ENCODE measurements around the gene FNDC5.

FNDC5 gene

GRCh38 chr1:32915766-32916706 is 45.3 kb upstream of the FNDC5 start:
- H3K79me1 ChIP-seq (ENCODE audit: low read depth, low read length): no peaks in the 10 kb centered on the region
- H3K4ac ChIP-seq (ENCODE audit: low read length): no peak overlapping the region
- H4K8ac ChIP-seq (ENCODE audit: low read depth, low read length): no peak overlapping the region
- H3K36me3 ChIP-seq (replicated peaks in 1 of 2; ENCODE audit: control insufficient read depth in 2 of 2, insufficient read depth in 2 of 2, low read length in 2 of 2): no peaks in the 10 kb centered on the region
- no peak overlapping the region for H2BK5ac ChIP-seq (ENCODE audit: low read length)
- H3K4me1 ChIP-seq (ENCODE audit: control insufficient read depth in 2 of 2, insufficient read depth in 1 of 2, low read depth in 1 of 2, low read length in 2 of 2): peaks cover 0 to 2% of the 10 kb centered on the region in 2 donors
- H2AK5ac ChIP-seq (ENCODE audit: low read depth, low read length): no peak overlapping the region
- no peak overlapping the region for H2AFZ ChIP-seq (ENCODE audit: low read length)
- H3K4me3 ChIP-seq (ENCODE audit: low read length in 2 of 2): no peak overlapping the region
- no peak overlapping the region for H3K18ac ChIP-seq (ENCODE audit: low read length)
- WGBS, 2 donors (ENCODE audit: extremely low coverage in 2 of 2, insufficient read length in 2 of 2, insufficient replicate concordance in 1 of 2): no CpG with 5 or more reads among the region's 12 CpGs
- no peak overlapping the region for H4K91ac ChIP-seq (ENCODE audit: low read depth, low read length, poor library complexity)
- H3K27me3 ChIP-seq (ENCODE audit: control insufficient read depth in 3 of 3, insufficient read depth in 3 of 3, low read depth in 1 of 3, low read length in 3 of 3): peaks cover 0 to 3% (median 0%) of the 10 kb centered on the region in 3 experiments
- no peak overlapping the region for H2BK120ac ChIP-seq (ENCODE audit: low read depth, low read length)
- H3K9me3 ChIP-seq (replicated peaks in 1 of 2; ENCODE audit: control insufficient read depth in 2 of 2, insufficient read depth in 1 of 2, low read depth in 1 of 2, low read length in 2 of 2): no peaks in the 10 kb centered on the region
- no peak overlapping the region for H2BK15ac ChIP-seq (ENCODE audit: low read length)
- no peak overlapping the region for H3K14ac ChIP-seq (ENCODE audit: low read length)
- no peak for DNase-seq (ENCODE audit: low spot score)
- no peak overlapping the region for H3K23ac ChIP-seq (ENCODE audit: low read depth, low read length, poor library complexity)
- H3K27ac ChIP-seq (replicated peaks; ENCODE audit: low read length): no peak overlapping the region
- no peak overlapping the region for H3K4me2 ChIP-seq (ENCODE audit: insufficient read depth, low read length, poor library complexity, severe bottlenecking)
- no peak overlapping the region for H2BK12ac ChIP-seq (ENCODE audit: low read length)
- no peak overlapping the region for H3K9ac ChIP-seq (ENCODE audit: low read depth, low read length, poor library complexity)

- Histone ChIP-seq H2BK120ac (ENCODE audit: low read depth, low read length) (no peak overlapping the region), H3K4ac (ENCODE audit: low read length) (no peak overlapping the region), H2BK15ac (ENCODE audit: low read length) (no peak overlapping the region), H3K36me3 (replicated peaks in 1 of 2; ENCODE audit: control insufficient read depth in 2 of 2, insufficient read depth in 2 of 2, low read length in 2 of 2) (no peaks in the 10 kb centered on the region), H2BK5ac (ENCODE audit: low read length) (no peak overlapping the region), H3K4me3 (ENCODE audit: low read length in 2 of 2) (no peak overlapping the region), H3K14ac (ENCODE audit: low read length) (no peak overlapping the region), H3K27me3 (ENCODE audit: control insufficient read depth in 3 of 3, insufficient read depth in 3 of 3, low read depth in 1 of 3, low read length in 3 of 3) (no peaks in the 10 kb centered on the region), H2BK12ac (ENCODE audit: low read length) (no peak overlapping the region), H3K4me1 (ENCODE audit: control insufficient read depth in 2 of 2, insufficient read depth in 1 of 2, low read depth in 1 of 2, low read length in 2 of 2) (no peaks in the 10 kb centered on the region), H2AFZ (ENCODE audit: low read length) (no peak overlapping the region), H3K27ac (replicated peaks; ENCODE audit: low read length) (no peak overlapping the region), H3K4me2 (ENCODE audit: insufficient read depth, low read length, poor library complexity, severe bottlenecking) (no peak overlapping the region), H3K23ac (ENCODE audit: low read depth, low read length, poor library complexity) (no peak overlapping the region), H3K18ac (ENCODE audit: low read length) (no peak overlapping the region), H4K91ac (ENCODE audit: low read depth, low read length, poor library complexity) (no peak overlapping the region), H3K9me3 (replicated peaks in 1 of 2; ENCODE audit: control insufficient read depth in 2 of 2, insufficient read depth in 1 of 2, low read depth in 1 of 2, low read length in 2 of 2) (no peaks in the 10 kb centered on the region), H2AK5ac (ENCODE audit: low read depth, low read length) (no peak overlapping the region), H3K9ac (ENCODE audit: low read depth, low read length, poor library complexity) (no peak overlapping the region), H4K8ac (ENCODE audit: low read depth, low read length) (no peak overlapping the region), H3K79me1 (ENCODE audit: low read depth, low read length) (no peaks in the 10 kb centered on the region)
- WGBS, 2 donors (ENCODE audit: extremely low coverage in 2 of 2, insufficient read length in 2 of 2, insufficient replicate concordance in 1 of 2): no CpG with 5 or more reads among the region's 5 CpGs
- no peak for DNase-seq (ENCODE audit: low spot score)
Observed at GRCh38 chr1:32910319-32910718, 39.6 kb upstream of the FNDC5 start.

GRCh38 chr1:32907435-32907834 is 36.7 kb upstream of the FNDC5 start:
- no peak overlapping the region for H3K18ac ChIP-seq (ENCODE audit: low read length)

GRCh38 chr1:32906654-32907053 is 35.9 kb upstream of the FNDC5 start:
- WGBS, 2 donors (ENCODE audit: extremely low coverage in 2 of 2, insufficient read length in 2 of 2, insufficient replicate concordance in 1 of 2): no CpG with 5 or more reads among the region's 7 CpGs
- H3K36me3 ChIP-seq (replicated peaks in 1 of 2; ENCODE audit: control insufficient read depth in 2 of 2, insufficient read depth in 2 of 2, low read length in 2 of 2): no peaks in the 10 kb centered on the region
- H3K9ac ChIP-seq (ENCODE audit: low read depth, low read length, poor library complexity): no peak overlapping the region
- peaks cover 0 to 14% (median 11%) of the 10 kb centered on the region in 3 experiments for H3K27me3 ChIP-seq (ENCODE audit: control insufficient read depth in 3 of 3, insufficient read depth in 3 of 3, low read depth in 1 of 3, low read length in 3 of 3)
- no peak overlapping the region for H3K4ac ChIP-seq (ENCODE audit: low read length)
- H3K18ac ChIP-seq (ENCODE audit: low read length): no peak overlapping the region
- no peak overlapping the region for H4K91ac ChIP-seq (ENCODE audit: low read depth, low read length, poor library complexity)
- H3K23ac ChIP-seq (ENCODE audit: low read depth, low read length, poor library complexity): no peak overlapping the region
- no peaks in the 10 kb centered on the region for H3K79me1 ChIP-seq (ENCODE audit: low read depth, low read length)
- no peak overlapping the region for H2BK5ac ChIP-seq (ENCODE audit: low read length)
- no peaks in the 10 kb centered on the region for H3K4me1 ChIP-seq (ENCODE audit: control insufficient read depth in 2 of 2, insufficient read depth in 1 of 2, low read depth in 1 of 2, low read length in 2 of 2)
- H2AK5ac ChIP-seq (ENCODE audit: low read depth, low read length): no peak overlapping the region
- no peak overlapping the region for H3K4me3 ChIP-seq (ENCODE audit: low read length in 2 of 2)
- peaks cover 0 to 2% of the 10 kb centered on the region in 2 donors for H3K9me3 ChIP-seq (replicated peaks in 1 of 2; ENCODE audit: control insufficient read depth in 2 of 2, insufficient read depth in 1 of 2, low read depth in 1 of 2, low read length in 2 of 2)
- H3K4me2 ChIP-seq (ENCODE audit: insufficient read depth, low read length, poor library complexity, severe bottlenecking): no peak overlapping the region
- H2AFZ ChIP-seq (ENCODE audit: low read length): no peak overlapping the region
- no peak overlapping the region for H2BK120ac ChIP-seq (ENCODE audit: low read depth, low read length)
- H2BK12ac ChIP-seq (ENCODE audit: low read length): no peak overlapping the region
- H3K14ac ChIP-seq (ENCODE audit: low read length): no peak overlapping the region
- H2BK15ac ChIP-seq (ENCODE audit: low read length): no peak overlapping the region
- DNase-seq (ENCODE audit: low spot score): no peak
- H3K27ac ChIP-seq (replicated peaks; ENCODE audit: low read length): no peak overlapping the region
- no peak overlapping the region for H4K8ac ChIP-seq (ENCODE audit: low read depth, low read length)

More at GRCh38 chr1:32907435-32907834, 36.7 kb upstream of the FNDC5 start:
- H2AK5ac ChIP-seq (ENCODE audit: low read depth, low read length): no peak overlapping the region
- no peak overlapping the region for H4K91ac ChIP-seq (ENCODE audit: low read depth, low read length, poor library complexity)
- no peaks in the 10 kb centered on the region for H3K36me3 ChIP-seq (replicated peaks in 1 of 2; ENCODE audit: control insufficient read depth in 2 of 2, insufficient read depth in 2 of 2, low read length in 2 of 2)
- no peaks in the 10 kb centered on the region for H3K9me3 ChIP-seq (replicated peaks in 1 of 2; ENCODE audit: control insufficient read depth in 2 of 2, insufficient read depth in 1 of 2, low read depth in 1 of 2, low read length in 2 of 2)
- no CpG with 5 or more reads among the region's 4 CpGs for WGBS, 2 donors (ENCODE audit: extremely low coverage in 2 of 2, insufficient read length in 2 of 2, insufficient replicate concordance in 1 of 2)
- peaks cover 0 to 8% (median 4%) of the 10 kb centered on the region in 3 experiments for H3K27me3 ChIP-seq (ENCODE audit: control insufficient read depth in 3 of 3, insufficient read depth in 3 of 3, low read depth in 1 of 3, low read length in 3 of 3)
- no peak overlapping the region for H2BK15ac ChIP-seq (ENCODE audit: low read length)
- no peak overlapping the region for H2BK120ac ChIP-seq (ENCODE audit: low read depth, low read length)
- no peaks in the 10 kb centered on the region for H3K79me1 ChIP-seq (ENCODE audit: low read depth, low read length)
- DNase-seq (ENCODE audit: low spot score): no peak
- H3K9ac ChIP-seq (ENCODE audit: low read depth, low read length, poor library complexity): no peak overlapping the region
- H3K23ac ChIP-seq (ENCODE audit: low read depth, low read length, poor library complexity): no peak overlapping the region
- no peak overlapping the region for H2BK5ac ChIP-seq (ENCODE audit: low read length)
- peak overlapping the region; percentile 59 for H2AFZ ChIP-seq (ENCODE audit: low read length)
- H4K8ac ChIP-seq (ENCODE audit: low read depth, low read length): no peak overlapping the region
- no peak overlapping the region for H3K4ac ChIP-seq (ENCODE audit: low read length)
- no peak overlapping the region for H3K4me2 ChIP-seq (ENCODE audit: insufficient read depth, low read length, poor library complexity, severe bottlenecking)
- no peak overlapping the region for H3K27ac ChIP-seq (replicated peaks; ENCODE audit: low read length)
- H3K4me3 ChIP-seq (ENCODE audit: low read length in 2 of 2): no peak overlapping the region
- H3K14ac ChIP-seq (ENCODE audit: low read length): no peak overlapping the region
- no peaks in the 10 kb centered on the region for H3K4me1 ChIP-seq (ENCODE audit: control insufficient read depth in 2 of 2, insufficient read depth in 1 of 2, low read depth in 1 of 2, low read length in 2 of 2)
- no peak overlapping the region for H2BK12ac ChIP-seq (ENCODE audit: low read length)

Measured in neuronal stem cell (in vitro differentiated cells).